Caco-2 (cell line): ENCODE data around the gene GRM6. TPM values are rescaled to one million over a fixed set of nuclear protein-coding genes. Genes with fewer than 3 reads are reported as not detected.

Experiments
- BruUV-seq: library from RNA; stranded (reverse); fragments of 400-500 nt; replicated peaks from 2 replicates; lab custom pipeline; 2021; lab: Mats Ljungman, UMichigan
- CTCF ChIA-PET: fragments of 300-600 bp; sonication (Branson Sonifier 250); formaldehyde crosslinking; loops from one replicate; lab custom pipeline; 2022; ENCODE audit warnings: antibody characterized with exemption; lab: Charles Lee
- POLR2A ChIA-PET: fragments of 300-600 bp; sonication (Branson Sonifier 250); formaldehyde crosslinking; loops from one replicate; lab custom pipeline; 2022; ENCODE audit warnings: antibody characterized with exemption; lab: Charles Lee
- DNase-seq, 2 experiments: peaks; one replicate each; pipeline versions ENCODE4 v3.0.0 to v3.0.0-alpha.2; 2020 to 2022
- H3K27me3 ChIP-seq: replicated peaks from 2 replicates; pipeline ENCODE4 v1.6.0; 2011; ENCODE audit warnings: low read length; ENCODE audit not compliant: control insufficient read depth, insufficient read depth
- H3K36me3 ChIP-seq: 2 replicates; pipeline ENCODE4 v1.5.1; 2011; ENCODE audit warnings: low read length; ENCODE audit not compliant: control insufficient read depth, insufficient read depth
- H3K4me1 ChIP-seq: fragments of 250-450 bp; sonication (Bioruptor Pico); 2 replicates; pipeline ENCODE4 v1.5.1; 2020; ENCODE audit warnings: mild to moderate bottlenecking
- H3K4me3 ChIP-seq: 2 replicates; pipeline ENCODE4 v1.5.1; 2011; ENCODE audit warnings: low read depth, mild to moderate bottlenecking, control low read depth, low read length
- H3K9me3 ChIP-seq: fragments of 250-450 bp; sonication (Bioruptor Pico); 2 replicates; pipeline ENCODE4 v1.5.1; 2020; ENCODE audit warnings: mild to moderate bottlenecking, moderate library complexity
- H3K27ac Mint-ChIP-seq: one replicate; pipeline ENCODE4 v1.8.0; 2022; ENCODE audit warnings: mixed read lengths; ENCODE audit not compliant: unreplicated experiment
- H3K27me3 Mint-ChIP-seq: one replicate; pipeline ENCODE4 v1.8.0; 2022; ENCODE audit warnings: mixed read lengths; ENCODE audit not compliant: insufficient read depth, unreplicated experiment
- H3K36me3 Mint-ChIP-seq: one replicate; pipeline ENCODE4 v1.8.0; 2022; ENCODE audit warnings: mild to moderate bottlenecking, mixed read lengths; ENCODE audit not compliant: insufficient read depth, unreplicated experiment
- H3K4me1 Mint-ChIP-seq: one replicate; pipeline ENCODE4 v1.8.0; 2022; ENCODE audit warnings: low read depth, mixed read lengths; ENCODE audit not compliant: unreplicated experiment
- H3K4me3 Mint-ChIP-seq: one replicate; pipeline ENCODE4 v1.8.0; 2022; ENCODE audit warnings: mild to moderate bottlenecking, moderate library complexity, mixed read lengths; ENCODE audit not compliant: unreplicated experiment
- H3K9me3 Mint-ChIP-seq: one replicate; pipeline ENCODE4 v1.8.0; 2022; ENCODE audit warnings: mixed read lengths; ENCODE audit not compliant: unreplicated experiment
- CTCF ChIP-seq, 2 experiments: fragments of 200-600 bp in 1 of 2; IDR thresholded peaks; 1 replicate in 1 of 2; 2 replicates in 1 of 2; pipeline versions ENCODE4 v1.5.1 to v1.8.0; 2011 to 2022; ENCODE audit warnings: antibody characterized with exemption in 1 of 2, control low read depth in 1 of 2, inconsistent platforms in 1 of 2, low read depth in 1 of 2, low read length in 1 of 2, mild to moderate bottlenecking in 1 of 2, moderate library complexity in 1 of 2; ENCODE audit not compliant: insufficient read depth in 1 of 2, severe bottlenecking in 1 of 2, unreplicated experiment in 1 of 2
- intact Hi-C: fragments of 100-400 bp; cut with micrococcal nuclease; formaldehyde crosslinking; loops from one replicate; pipeline ENCODE4 v1.10.0; 2022; ENCODE audit not compliant: unreplicated experiment
- total RNA-seq: library from RNA; stranded (reverse); gene quantifications from 2 replicates; pipeline ENCODE4 v1.2.3, GENCODE V29; 2022

Gene GRM6
- total RNA-seq, 1 experiment from 2014 or later: not detected

DNA sequence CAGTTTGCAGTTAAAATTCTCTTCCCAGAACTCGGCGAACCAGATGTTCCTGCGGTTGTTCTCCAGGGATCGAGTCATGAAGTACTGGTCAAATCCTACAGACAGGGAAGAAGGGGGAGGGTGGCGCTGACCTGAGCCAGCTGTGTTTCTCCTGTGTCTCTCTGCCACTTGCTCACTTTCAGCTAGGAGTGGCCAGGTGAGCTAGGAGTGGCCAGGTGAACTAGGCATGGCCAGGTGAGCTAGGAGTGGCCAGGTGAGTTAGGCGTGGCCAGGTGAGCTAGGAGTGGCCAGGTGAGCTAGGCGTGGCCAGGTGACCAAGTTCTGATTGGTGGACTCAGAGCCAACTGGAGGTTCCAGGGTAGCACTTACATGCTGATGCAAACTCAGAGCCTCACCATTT is 5.8 kb downstream of the GRM6 start:
- H3K9me3 ChIP-seq: peaks cover 23% of the 10 kb centered on the region
- intact Hi-C loops: no loop called here
- Mint-ChIP-seq H3K27ac (no peak overlapping the region), H3K36me3 (no peaks in the 10 kb centered on the region), H3K9me3 (peaks cover 27% of the 10 kb centered on the region), H3K4me3 (no peak overlapping the region), H3K27me3 (no peaks in the 10 kb centered on the region), H3K4me1 (no peaks in the 10 kb centered on the region)
- BruUV-seq: no TSS peak
- H3K27me3 ChIP-seq: no peaks in the 10 kb centered on the region
- H3K4me3 ChIP-seq: no peak overlapping the region
- H3K36me3 ChIP-seq: no peaks in the 10 kb centered on the region
- ChIA-PET POLR2A (no interaction called here), CTCF (no interaction called here)
- DNase-seq: no peak
- H3K4me1 ChIP-seq: no peaks in the 10 kb centered on the region
- no peak for TF ChIP-seq CTCF (IDR thresholded peaks at IDR 0.05; ENCODE audit: insufficient read depth in 1 of 2, low read depth in 1 of 2, low read length in 1 of 2, severe bottlenecking in 1 of 2, unreplicated experiment in 1 of 2)

DNA sequence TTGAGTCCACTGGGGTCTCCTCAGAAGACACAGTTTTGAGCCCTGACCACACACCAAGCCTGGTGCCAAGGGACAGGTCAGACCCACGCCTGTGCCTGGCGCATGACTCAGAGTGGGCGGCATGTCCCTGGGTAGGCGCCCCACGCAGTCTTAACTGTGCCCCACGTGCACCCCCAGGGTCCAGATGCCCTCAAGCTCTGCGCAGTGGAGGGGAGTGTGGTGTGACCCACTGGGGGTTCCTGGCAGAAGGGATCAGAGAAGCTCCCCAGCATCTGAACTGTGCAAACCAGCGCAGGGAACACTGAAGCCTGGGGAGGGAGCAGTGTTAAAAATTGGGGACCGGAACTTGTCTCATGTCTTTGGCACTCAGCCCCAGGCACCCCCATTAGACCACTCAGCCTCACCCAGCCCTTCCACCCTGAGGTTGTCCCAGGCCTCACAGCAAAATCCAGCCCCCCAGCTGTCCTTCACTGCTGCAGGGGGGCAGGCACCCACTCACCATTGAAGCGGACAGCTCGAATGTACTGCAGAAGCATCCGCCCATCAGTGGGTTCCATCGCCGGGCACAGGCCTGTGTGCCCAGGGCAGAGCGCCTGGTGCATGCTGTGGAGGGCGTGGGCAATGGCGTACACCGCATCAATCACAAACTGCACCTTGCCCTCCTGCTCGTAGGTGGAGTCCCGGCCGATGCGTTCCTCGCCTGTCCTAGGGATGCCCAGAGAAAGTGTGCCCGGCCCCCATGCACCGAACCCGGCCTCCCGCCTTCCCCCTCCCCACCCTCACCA is 6.5 kb downstream of the GRM6 start:
- BruUV-seq: no TSS peak

GRCh38 chr5:178986326-178986960 is 8.7 kb downstream of the GRM6 start:
- BruUV-seq: no TSS peak

More for the DNA sequence above, 6.5 kb downstream of the GRM6 start:
- Mint-ChIP-seq H3K27me3 (no peaks in the 10 kb centered on the region), H3K9me3 (peaks cover 27% of the 10 kb centered on the region), H3K4me1 (no peaks in the 10 kb centered on the region), H3K36me3 (no peaks in the 10 kb centered on the region), H3K4me3 (no peak overlapping the region), H3K27ac (no peak overlapping the region)
- DNase-seq: no peak
- ChIA-PET CTCF (no interaction called here), POLR2A (no interaction called here)
- H3K36me3 ChIP-seq: no peaks in the 10 kb centered on the region
- intact Hi-C loops: no loop called here
- H3K4me3 ChIP-seq: no peak overlapping the region
- no peak for TF ChIP-seq CTCF (IDR thresholded peaks at IDR 0.05; ENCODE audit: insufficient read depth in 1 of 2, low read depth in 1 of 2, low read length in 1 of 2, severe bottlenecking in 1 of 2, unreplicated experiment in 1 of 2)
- H3K27me3 ChIP-seq: no peaks in the 10 kb centered on the region
- no peaks in the 10 kb centered on the region for H3K4me1 ChIP-seq
- H3K9me3 ChIP-seq: peaks cover 23% of the 10 kb centered on the region

More at GRCh38 chr5:178986326-178986960, 8.7 kb downstream of the GRM6 start:
- POLR2A ChIA-PET: no interaction called here
- no peak for DNase-seq
- peaks cover 23% of the 10 kb centered on the region for H3K9me3 ChIP-seq
- Mint-ChIP-seq H3K4me1 (no peaks in the 10 kb centered on the region), H3K9me3 (peaks cover 31% of the 10 kb centered on the region), H3K27me3 (no peaks in the 10 kb centered on the region), H3K27ac (no peak overlapping the region), H3K36me3 (no peaks in the 10 kb centered on the region), H3K4me3 (no peak overlapping the region)
- TF ChIP-seq CTCF (IDR thresholded peaks at IDR 0.05; ENCODE audit: insufficient read depth in 1 of 2, low read depth in 1 of 2, low read length in 1 of 2, severe bottlenecking in 1 of 2, unreplicated experiment in 1 of 2): no peak
- intact Hi-C loops: no loop called here
- no peaks in the 10 kb centered on the region for H3K36me3 ChIP-seq
- no peaks in the 10 kb centered on the region for H3K27me3 ChIP-seq
- no peak overlapping the region for H3K4me3 ChIP-seq
- H3K4me1 ChIP-seq: no peaks in the 10 kb centered on the region
- CTCF ChIA-PET: no interaction called here
